GM18502 (cell line): ENCODE data around the gene MPV17L2.

ENCODE experiments used
- ATAC-seq: cut with Tn5 transposase; IDR thresholded peaks from one replicate; pipeline ENCODE4 v1.9.1; 2021; ENCODE audit warnings: mild to moderate bottlenecking; ENCODE audit not compliant: unreplicated experiment, poor library complexity

MPV17L2 gene

GRCh38 chr19:18211683-18212082 lies 18.7 kb downstream of the MPV17L2 start:
- ATAC-seq: no peak

- no peak for ATAC-seq
Measured at GRCh38 chr19:18214779-18215433, 21.9 kb downstream of the MPV17L2 start.

GRCh38 chr19:18216789-18217188 lies 23.8 kb downstream of the MPV17L2 start:
- ATAC-seq: no peak

- ATAC-seq: no peak
Measured at GRCh38 chr19:18218159-18218558, 25.1 kb downstream of the MPV17L2 start.

- no peak for ATAC-seq
Measured at GRCh38 chr19:18218600-18218999, 25.6 kb downstream of the MPV17L2 start.

GRCh38 chr19:18219911-18220631 lies 27.1 kb downstream of the MPV17L2 start:
- no peak for ATAC-seq

GRCh38 chr19:18220632-18221275 lies 27.7 kb downstream of the MPV17L2 start:
- ATAC-seq: no peak

GRCh38 chr19:18221815-18222725 lies 29.1 kb downstream of the MPV17L2 start:
- ATAC-seq: no peak

- no peak for ATAC-seq
Measured at GRCh38 chr19:18223860-18224524, 31.0 kb downstream of the MPV17L2 start.

- peak; percentile 90 for ATAC-seq
Measured at GRCh38 chr19:18224525-18225354, 31.7 kb downstream of the MPV17L2 start.

GRCh38 chr19:18225355-18225701 lies 32.3 kb downstream of the MPV17L2 start:
- ATAC-seq: no peak

- no peak for ATAC-seq
Measured at GRCh38 chr19:18225702-18226468, 32.9 kb downstream of the MPV17L2 start, which contains the start of gene PDE4C. Gene PDE4C (minus strand): TSS chr19:18226438. CDS start chr19:18226415, 23 bp downstream.

GRCh38 chr19:18226956-18227780 lies 34.1 kb downstream of the MPV17L2 start:
- ATAC-seq: no peak

- ATAC-seq: no peak
Measured at GRCh38 chr19:18227781-18228271, 34.8 kb downstream of the MPV17L2 start.

- ATAC-seq: no peak
Measured at GRCh38 chr19:18229474-18229873, 36.5 kb downstream of the MPV17L2 start.

- no peak for ATAC-seq
Measured at GRCh38 chr19:18229915-18230314, 36.9 kb downstream of the MPV17L2 start.
